DOHH2 (cell line): ENCODE results near the gene ASPDH.

Experiments
- EZH2phosphoT487 ChIP-seq: fragments of 200-600 bp; sonication (generic); IDR thresholded peaks from 2 replicates; pipeline ENCODE4 v1.6.1; 2017; ENCODE audit warnings: borderline replicate concordance, mild to moderate bottlenecking, antibody characterized with exemption, low read length, moderate library complexity, mixed read lengths
- TF ChIP-seq, protein P1 (sequence below): fragments of 200-600 bp; sonication (generic); IDR thresholded peaks from one replicate; pipeline ENCODE4 v1.5.1; 2014; ENCODE audit warnings: antibody characterized with exemption, mild to moderate bottlenecking, low read depth, low read length; ENCODE audit not compliant: poor library complexity, severe bottlenecking

DNA sequence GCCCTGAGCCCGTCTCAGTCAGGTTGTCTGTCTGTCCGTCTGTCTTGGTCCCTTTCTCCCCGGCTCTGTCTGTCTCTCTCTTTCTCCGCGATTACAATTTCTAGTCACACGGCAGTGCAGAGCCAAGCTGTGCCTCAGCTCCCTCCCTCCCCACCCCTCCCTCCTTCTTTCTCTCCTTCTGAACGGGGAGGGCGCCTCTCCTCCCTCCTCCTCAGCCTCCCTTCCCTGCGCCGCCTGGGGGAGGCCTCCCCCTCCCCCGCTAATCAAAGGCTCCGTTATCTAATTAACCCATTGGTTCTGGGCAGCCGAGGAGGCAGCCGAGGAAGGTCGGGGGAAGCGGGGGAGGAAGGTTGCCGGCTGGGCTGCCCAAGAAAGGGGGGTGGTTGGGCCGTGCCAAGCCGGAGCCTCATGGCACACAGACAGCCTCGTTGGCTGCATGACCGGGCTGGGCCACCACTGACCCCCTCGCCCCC, 38.0 kb upstream of the ASPDH start:
- TF ChIP-seq, protein P1, sequence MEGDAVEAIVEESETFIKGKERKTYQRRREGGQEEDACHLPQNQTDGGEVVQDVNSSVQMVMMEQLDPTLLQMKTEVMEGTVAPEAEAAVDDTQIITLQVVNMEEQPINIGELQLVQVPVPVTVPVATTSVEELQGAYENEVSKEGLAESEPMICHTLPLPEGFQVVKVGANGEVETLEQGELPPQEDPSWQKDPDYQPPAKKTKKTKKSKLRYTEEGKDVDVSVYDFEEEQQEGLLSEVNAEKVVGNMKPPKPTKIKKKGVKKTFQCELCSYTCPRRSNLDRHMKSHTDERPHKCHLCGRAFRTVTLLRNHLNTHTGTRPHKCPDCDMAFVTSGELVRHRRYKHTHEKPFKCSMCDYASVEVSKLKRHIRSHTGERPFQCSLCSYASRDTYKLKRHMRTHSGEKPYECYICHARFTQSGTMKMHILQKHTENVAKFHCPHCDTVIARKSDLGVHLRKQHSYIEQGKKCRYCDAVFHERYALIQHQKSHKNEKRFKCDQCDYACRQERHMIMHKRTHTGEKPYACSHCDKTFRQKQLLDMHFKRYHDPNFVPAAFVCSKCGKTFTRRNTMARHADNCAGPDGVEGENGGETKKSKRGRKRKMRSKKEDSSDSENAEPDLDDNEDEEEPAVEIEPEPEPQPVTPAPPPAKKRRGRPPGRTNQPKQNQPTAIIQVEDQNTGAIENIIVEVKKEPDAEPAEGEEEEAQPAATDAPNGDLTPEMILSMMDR, result no peak
- TF ChIP-seq EZH2phosphoT487, result no peak
